ENCODE results near the gene BLTP2. TPM values are rescaled to one million over a fixed set of nuclear protein-coding genes. Genes with fewer than 3 reads are reported as not detected.

BLTP2 gene
- total RNA-seq, 1 donor from 2014 or later: 190 TPM

DNA sequence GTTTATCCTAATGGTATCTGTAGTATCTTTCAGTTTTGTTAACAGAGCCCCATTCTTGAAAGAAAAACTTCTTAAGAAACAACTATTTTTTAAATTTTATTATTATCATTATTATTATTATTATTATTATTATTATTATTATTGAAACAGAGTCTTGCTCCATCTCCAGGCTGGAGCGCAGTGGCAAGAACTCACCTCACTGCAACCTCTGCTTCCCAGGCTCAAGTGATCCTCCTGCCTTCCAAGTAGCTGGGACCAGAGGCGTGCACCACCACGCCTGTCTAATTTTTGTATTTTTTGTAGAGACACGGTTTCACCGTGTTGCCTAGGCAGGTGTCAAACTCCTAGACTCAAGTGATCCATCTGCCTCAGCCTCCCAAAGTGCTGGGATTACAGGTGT lies 40.4 kb upstream of the BLTP2 start:
- TF ChIP-seq, protein P1, sequence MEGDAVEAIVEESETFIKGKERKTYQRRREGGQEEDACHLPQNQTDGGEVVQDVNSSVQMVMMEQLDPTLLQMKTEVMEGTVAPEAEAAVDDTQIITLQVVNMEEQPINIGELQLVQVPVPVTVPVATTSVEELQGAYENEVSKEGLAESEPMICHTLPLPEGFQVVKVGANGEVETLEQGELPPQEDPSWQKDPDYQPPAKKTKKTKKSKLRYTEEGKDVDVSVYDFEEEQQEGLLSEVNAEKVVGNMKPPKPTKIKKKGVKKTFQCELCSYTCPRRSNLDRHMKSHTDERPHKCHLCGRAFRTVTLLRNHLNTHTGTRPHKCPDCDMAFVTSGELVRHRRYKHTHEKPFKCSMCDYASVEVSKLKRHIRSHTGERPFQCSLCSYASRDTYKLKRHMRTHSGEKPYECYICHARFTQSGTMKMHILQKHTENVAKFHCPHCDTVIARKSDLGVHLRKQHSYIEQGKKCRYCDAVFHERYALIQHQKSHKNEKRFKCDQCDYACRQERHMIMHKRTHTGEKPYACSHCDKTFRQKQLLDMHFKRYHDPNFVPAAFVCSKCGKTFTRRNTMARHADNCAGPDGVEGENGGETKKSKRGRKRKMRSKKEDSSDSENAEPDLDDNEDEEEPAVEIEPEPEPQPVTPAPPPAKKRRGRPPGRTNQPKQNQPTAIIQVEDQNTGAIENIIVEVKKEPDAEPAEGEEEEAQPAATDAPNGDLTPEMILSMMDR (IDR thresholded peaks at IDR 0.05; ENCODE audit: unreplicated experiment): no peak
- Mint-ChIP-seq H3K27ac (no peak overlapping the region), H3K27me3 (no peaks in the 10 kb centered on the region), H3K36me3 (ENCODE audit: insufficient read depth) (peaks cover 53% of the 10 kb centered on the region), H3K4me1 (ENCODE audit: low read depth) (peaks cover 4% of the 10 kb centered on the region), H3K4me3 (ENCODE audit: low read depth) (no peak overlapping the region), H3K9me3 (ENCODE audit: low read depth) (no peaks in the 10 kb centered on the region)
- no peak for DNase-seq (ENCODE audit: low spot score, unreplicated experiment)

DNA sequence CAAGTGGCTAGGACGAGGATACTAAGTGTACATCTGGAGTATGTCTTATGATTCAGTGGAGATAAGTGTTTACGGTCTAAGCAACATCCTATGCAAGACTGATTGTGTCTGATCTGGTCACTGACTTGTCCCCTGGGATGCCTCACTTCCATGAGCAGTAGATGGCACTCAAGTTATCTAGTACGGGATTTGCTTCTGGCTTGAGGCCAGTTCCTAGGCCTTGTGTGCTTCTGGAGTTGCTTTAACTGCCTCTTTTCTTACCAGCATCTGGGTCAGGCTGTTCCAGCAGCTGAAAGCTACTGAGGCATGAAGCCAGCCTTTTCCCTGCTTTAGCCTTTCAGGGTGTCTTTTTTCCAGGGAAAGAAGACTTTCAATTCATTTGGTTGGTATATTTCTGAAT lies 40.0 kb upstream of the BLTP2 start:
- Mint-ChIP-seq H3K36me3 (ENCODE audit: insufficient read depth) (peaks cover 51% of the 10 kb centered on the region), H3K27ac (no peak overlapping the region), H3K27me3 (no peaks in the 10 kb centered on the region), H3K4me3 (ENCODE audit: low read depth) (no peak overlapping the region), H3K9me3 (ENCODE audit: low read depth) (no peaks in the 10 kb centered on the region), H3K4me1 (ENCODE audit: low read depth) (peaks cover 4% of the 10 kb centered on the region)
- TF ChIP-seq, protein P1 (IDR thresholded peaks at IDR 0.05; ENCODE audit: unreplicated experiment): no peak
- DNase-seq (ENCODE audit: low spot score, unreplicated experiment): no peak

DNA sequence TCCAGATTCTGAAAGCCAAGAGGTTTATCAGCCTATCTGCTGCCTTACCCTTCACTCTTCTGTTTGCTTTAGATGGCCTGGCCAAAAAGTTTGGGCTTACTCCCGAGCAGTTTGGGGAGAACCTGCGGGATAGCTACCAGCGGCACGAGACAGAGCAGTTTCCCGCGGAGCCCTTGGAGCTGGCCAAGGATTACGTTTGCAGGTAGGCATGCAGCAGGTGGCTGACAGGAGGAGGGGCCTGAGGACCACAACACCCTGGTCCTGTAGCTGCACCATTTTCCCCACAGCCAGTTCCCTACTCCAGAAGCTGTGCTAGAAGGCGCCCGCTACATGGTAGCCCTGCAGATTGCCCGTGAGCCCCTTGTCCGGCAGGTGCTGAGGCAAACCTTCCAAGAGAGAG lies 37.7 kb upstream of the BLTP2 start:
- H3K27ac Mint-ChIP-seq: peak overlapping the region; percentile 49
- no peak overlapping the region for H3K4me3 Mint-ChIP-seq (ENCODE audit: low read depth)
- peaks cover 40% of the 10 kb centered on the region for H3K36me3 Mint-ChIP-seq (ENCODE audit: insufficient read depth)
- TF ChIP-seq, protein P1 (IDR thresholded peaks at IDR 0.05; ENCODE audit: unreplicated experiment): no peak
- H3K4me1 Mint-ChIP-seq (ENCODE audit: low read depth): no peaks in the 10 kb centered on the region
- no peak for DNase-seq (ENCODE audit: low spot score, unreplicated experiment)
- H3K27me3 Mint-ChIP-seq: no peaks in the 10 kb centered on the region
- no peaks in the 10 kb centered on the region for H3K9me3 Mint-ChIP-seq (ENCODE audit: low read depth)

DNA sequence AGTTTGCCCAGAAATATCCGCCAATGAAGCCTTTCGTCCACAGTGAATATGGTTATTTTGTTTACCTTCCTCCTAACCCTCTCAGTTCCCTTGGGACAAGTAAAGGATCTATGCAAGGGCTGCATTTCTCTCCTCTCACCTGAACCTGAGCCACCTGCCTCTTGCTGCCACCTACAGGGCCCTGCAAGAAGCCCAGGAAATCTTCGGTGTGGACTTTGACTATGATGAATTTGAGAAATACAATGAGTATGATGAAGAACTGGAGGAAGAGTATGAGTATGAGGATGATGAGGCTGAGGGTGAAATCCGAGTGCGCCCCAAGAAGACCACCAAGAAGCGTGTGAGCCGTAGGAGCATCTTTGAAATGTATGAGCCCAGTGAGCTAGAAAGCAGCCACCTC lies 31.0 kb upstream of the BLTP2 start:
- no peaks in the 10 kb centered on the region for H3K9me3 Mint-ChIP-seq (ENCODE audit: low read depth)
- no peaks in the 10 kb centered on the region for H3K4me1 Mint-ChIP-seq (ENCODE audit: low read depth)
- H3K27ac Mint-ChIP-seq: no peak overlapping the region
- TF ChIP-seq, protein P1 (IDR thresholded peaks at IDR 0.05; ENCODE audit: unreplicated experiment): peak; percentile 47
- H3K27me3 Mint-ChIP-seq: no peaks in the 10 kb centered on the region
- H3K36me3 Mint-ChIP-seq (ENCODE audit: insufficient read depth): peaks cover 34% of the 10 kb centered on the region
- H3K4me3 Mint-ChIP-seq (ENCODE audit: low read depth): no peak overlapping the region
- DNase-seq (ENCODE audit: low spot score, unreplicated experiment): no peak

DNA sequence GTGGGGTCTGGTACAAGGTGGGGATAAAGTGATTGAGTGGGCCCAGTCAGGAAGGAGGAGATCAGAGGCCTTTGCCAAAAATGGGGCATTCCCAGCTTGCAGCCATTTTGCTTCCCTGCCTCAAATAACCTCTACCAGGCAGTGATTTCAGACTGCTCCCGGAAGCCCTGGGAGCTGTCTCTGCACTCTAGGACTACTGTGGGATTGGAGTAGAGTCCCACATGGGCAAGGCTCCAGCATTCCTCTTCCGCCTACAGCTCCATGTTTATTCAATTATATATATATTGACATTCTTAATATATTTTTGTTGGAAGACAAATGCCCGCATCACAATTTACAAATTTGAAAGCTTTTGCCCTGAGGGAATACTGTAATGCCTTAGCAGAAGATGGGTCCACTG lies 30.5 kb upstream of the BLTP2 start:
- DNase-seq (ENCODE audit: low spot score, unreplicated experiment): no peak
- Mint-ChIP-seq H3K36me3 (ENCODE audit: insufficient read depth) (peaks cover 36% of the 10 kb centered on the region), H3K27ac (peak overlapping the region; percentile 67), H3K9me3 (ENCODE audit: low read depth) (no peaks in the 10 kb centered on the region), H3K27me3 (no peaks in the 10 kb centered on the region), H3K4me3 (ENCODE audit: low read depth) (no peak overlapping the region), H3K4me1 (ENCODE audit: low read depth) (no peaks in the 10 kb centered on the region)
- TF ChIP-seq, protein P1 (IDR thresholded peaks at IDR 0.05; ENCODE audit: unreplicated experiment): no peak

Measured in progenitor cell of endocrine pancreas (in vitro differentiated cells).